NCI-H510A (cell line): ENCODE measurements around the gene MMP23B.
"Not testable (repeated sequence)": the region's sequence is repeated elsewhere in the genome, so short reads cannot be mapped to it uniquely, and the experiment has no call there.

Source experiments
- DNase-seq: peaks from one replicate; lab custom pipeline; 2025; lab: John Stamatoyannopoulos, UW

Gene MMP23B

GRCh38 chr1:1666526-1666925 lies 34.6 kb downstream of the MMP23B start:
- no peak for DNase-seq

- DNase-seq: no peak
Measured at GRCh38 chr1:1669468-1670440, 37.8 kb downstream of the MMP23B start.

GRCh38 chr1:1670866-1671265 lies 38.9 kb downstream of the MMP23B start:
- DNase-seq: no peak

- DNase-seq: no peak
Measured at GRCh38 chr1:1671365-1672119, 39.6 kb downstream of the MMP23B start.

- DNase-seq: no peak
Measured at GRCh38 chr1:1672181-1672965, 40.4 kb downstream of the MMP23B start.

GRCh38 chr1:1674806-1675205 lies 42.8 kb downstream of the MMP23B start:
- not testable (repeated sequence) for DNase-seq

GRCh38 chr1:1675218-1675617 lies 43.2 kb downstream of the MMP23B start:
- DNase-seq: not testable (repeated sequence)

GRCh38 chr1:1676087-1676486 lies 44.1 kb downstream of the MMP23B start:
- not testable (repeated sequence) for DNase-seq

GRCh38 chr1:1677718-1678580 lies 46.0 kb downstream of the MMP23B start:
- no peak for DNase-seq

GRCh38 chr1:1678581-1679380 lies 46.8 kb downstream of the MMP23B start:
- DNase-seq: no peak

GRCh38 chr1:1680031-1680911 lies 48.3 kb downstream of the MMP23B start:
- no peak for DNase-seq

- no peak for DNase-seq
Measured at GRCh38 chr1:1680912-1681273, 48.9 kb downstream of the MMP23B start.

- no peak for DNase-seq
Measured at GRCh38 chr1:1683104-1683905, 51.3 kb downstream of the MMP23B start.
